Spinal cord (tissue), 10 donors: Measurements from ENCODE around the gene WDR20. TPM values are rescaled to one million over a fixed set of nuclear protein-coding genes. Genes with fewer than 3 reads are reported as not detected.

Experiments used
- DNase-seq, 6 donors: peaks; one replicate each; pipeline versions ENCODE4 v3.0.0 to v3.0.0-alpha.2; 2013 to 2015; ENCODE audit warnings: low spot score in 6 of 6, low read depth in 4 of 6
- H3K27ac ChIP-seq: one replicate; pipeline ENCODE4 v1.5.1; 2013; ENCODE audit warnings: low read depth, low read length, control low read depth
- H3K27me3 ChIP-seq: one replicate; pipeline ENCODE4 v1.6.1; 2013; ENCODE audit warnings: low read length; ENCODE audit not compliant: control insufficient read depth, insufficient read depth
- H3K36me3 ChIP-seq: one replicate; pipeline ENCODE4 v1.6.1; 2013; ENCODE audit warnings: low read length; ENCODE audit not compliant: control insufficient read depth, insufficient read depth
- H3K4me1 ChIP-seq: one replicate; pipeline ENCODE4 v1.6.1; 2013; ENCODE audit warnings: low read length; ENCODE audit not compliant: control insufficient read depth, insufficient read depth
- H3K4me3 ChIP-seq: one replicate; pipeline ENCODE4 v1.5.1; 2013; ENCODE audit warnings: low read depth, low read length, control low read depth
- H3K9me3 ChIP-seq: one replicate; pipeline ENCODE4 v1.6.1; 2013; ENCODE audit warnings: low read length; ENCODE audit not compliant: control insufficient read depth, insufficient read depth
- WGBS: methylation state at CpG from one replicate; pipeline ENCODE4 v1.1.5; 2013; ENCODE audit warnings: missing lambda C conversion rate; ENCODE audit not compliant: insufficient coverage; 5-methylcytosine and 5-hydroxymethylcytosine counted together
- long read RNA-seq, 4 donors: transcript quantifications; one replicate each; lab custom pipeline, GENCODE V29; 2026
- polyA plus RNA-seq, 2 donors: library from polyadenylated mRNA; unstranded; fragments of 120-200 nt; gene quantifications; one replicate each; pipeline ENCODE4 v1.2.1, GENCODE V29; 2013; ENCODE audit not compliant: insufficient read length in 2 of 2
- total RNA-seq, 2 donors: library from RNA; depleted of rRNA in 1 of 2; stranded (reverse); fragments of 120-200 nt in 1 of 2; fragments of >200 nt in 1 of 2; gene quantifications; one replicate each; pipeline versions ENCODE4 v1.2.3 to v1.2.4, GENCODE V29; 2013 to 2014
- donor health status: healthy.

The WDR20 gene, protein sequence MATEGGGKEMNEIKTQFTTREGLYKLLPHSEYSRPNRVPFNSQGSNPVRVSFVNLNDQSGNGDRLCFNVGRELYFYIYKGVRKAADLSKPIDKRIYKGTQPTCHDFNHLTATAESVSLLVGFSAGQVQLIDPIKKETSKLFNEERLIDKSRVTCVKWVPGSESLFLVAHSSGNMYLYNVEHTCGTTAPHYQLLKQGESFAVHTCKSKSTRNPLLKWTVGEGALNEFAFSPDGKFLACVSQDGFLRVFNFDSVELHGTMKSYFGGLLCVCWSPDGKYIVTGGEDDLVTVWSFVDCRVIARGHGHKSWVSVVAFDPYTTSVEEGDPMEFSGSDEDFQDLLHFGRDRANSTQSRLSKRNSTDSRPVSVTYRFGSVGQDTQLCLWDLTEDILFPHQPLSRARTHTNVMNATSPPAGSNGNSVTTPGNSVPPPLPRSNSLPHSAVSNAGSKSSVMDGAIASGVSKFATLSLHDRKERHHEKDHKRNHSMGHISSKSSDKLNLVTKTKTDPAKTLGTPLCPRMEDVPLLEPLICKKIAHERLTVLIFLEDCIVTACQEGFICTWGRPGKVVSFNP
- total RNA-seq (10 to 100 TPM; 20.4 to 29.5 TPM), polyA plus RNA-seq (10 to 100 TPM; 32.3 to 33.1 TPM)
- long read RNA-seq, donor 1, partial matches to known transcripts, result 0 of 2 reads
- long read RNA-seq, donor 1, other reads (novel, unspliced or antisense), result 0 of 2 reads
- long read RNA-seq, donor 2, partial matches to known transcripts, result 0 of 4 reads
- long read RNA-seq, donor 2, other reads (novel, unspliced or antisense), result 0 of 4 reads
- long read RNA-seq, donor 3, partial matches to known transcripts, result 0 of 4 reads
- long read RNA-seq, donor 3, other reads (novel, unspliced or antisense), result 0 of 4 reads
- long read RNA-seq, donor 4, partial matches to known transcripts, result 0 of 6 reads
- long read RNA-seq, donor 4, other reads (novel, unspliced or antisense), result 0 of 6 reads

DNA sequence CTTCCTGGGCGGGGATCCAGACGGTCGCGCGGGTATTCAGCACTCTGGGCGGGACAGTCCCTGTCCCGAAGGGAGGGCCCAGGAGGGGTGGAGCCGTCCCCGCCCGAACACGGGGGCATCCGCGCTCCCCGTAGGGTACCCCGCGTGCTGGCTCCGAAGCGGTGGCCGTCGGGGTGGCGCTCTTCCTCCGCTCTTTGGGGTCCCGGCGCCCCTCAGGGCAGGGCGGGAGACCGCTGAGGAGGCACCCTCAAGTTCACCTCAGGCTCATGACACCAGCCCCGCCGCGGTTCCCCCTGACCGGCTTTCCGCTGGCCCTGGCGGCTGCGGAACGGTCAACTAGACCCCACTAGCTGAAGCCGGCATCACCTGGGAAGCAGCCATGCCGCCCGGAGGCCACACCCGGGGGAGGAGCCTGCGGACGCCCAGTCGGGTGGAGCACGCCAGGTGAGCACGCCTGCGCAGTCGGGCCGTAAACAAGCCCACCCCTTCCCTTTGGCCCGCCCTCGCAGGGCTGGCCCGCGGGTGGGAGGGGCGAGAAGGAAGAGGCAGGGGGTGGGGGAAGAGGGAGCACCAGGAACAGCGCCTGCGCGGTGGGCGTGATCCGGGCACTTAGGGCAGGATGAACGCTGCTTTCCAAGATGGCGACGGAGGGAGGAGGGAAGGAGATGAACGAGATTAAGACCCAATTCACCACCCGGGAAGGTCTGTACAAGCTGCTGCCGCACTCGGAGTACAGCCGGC lies at the start of gene WDR20:
Gene WDR20, plus strand, starts transcription at position 612 of the 741 bp plus-strand sequence. Its CDS starts 27 bp downstream, at position 639.
- H3K27me3 ChIP-seq, result no peaks in the 10 kb centered on the region
- DNase-seq, result peak; percentile 92 to 99 (median 95)
- H3K36me3 ChIP-seq, result peaks cover 4% of the 10 kb centered on the region
- peak within 1 kb of the TSS; percentile 75 for H3K27ac ChIP-seq
- WGBS, result 0% methylated on average over 62 of the region's 64 CpGs
- peak within 1 kb of the TSS; percentile 90 for H3K4me3 ChIP-seq
- H3K4me1 ChIP-seq, result peaks cover 12% of the 10 kb centered on the region
- H3K9me3 ChIP-seq, result no peaks in the 10 kb centered on the region

GRCh38 chr14:102090713-102091112 lies 49.0 kb upstream of the WDR20 start:
- Histone ChIP-seq H3K27ac (no peak overlapping the region), H3K36me3 (peaks cover under 1% of the 10 kb centered on the region), H3K27me3 (no peaks in the 10 kb centered on the region), H3K4me3 (no peak overlapping the region), H3K4me1 (peaks cover 24% of the 10 kb centered on the region), H3K9me3 (no peaks in the 10 kb centered on the region)
- DNase-seq, result no peak
- WGBS, result 100% methylated on average over 3 of the region's 3 CpGs

GRCh38 chr14:102092806-102093205 lies 46.9 kb upstream of the WDR20 start:
- WGBS, result 83% methylated on average over 6 of the region's 10 CpGs

DNA sequence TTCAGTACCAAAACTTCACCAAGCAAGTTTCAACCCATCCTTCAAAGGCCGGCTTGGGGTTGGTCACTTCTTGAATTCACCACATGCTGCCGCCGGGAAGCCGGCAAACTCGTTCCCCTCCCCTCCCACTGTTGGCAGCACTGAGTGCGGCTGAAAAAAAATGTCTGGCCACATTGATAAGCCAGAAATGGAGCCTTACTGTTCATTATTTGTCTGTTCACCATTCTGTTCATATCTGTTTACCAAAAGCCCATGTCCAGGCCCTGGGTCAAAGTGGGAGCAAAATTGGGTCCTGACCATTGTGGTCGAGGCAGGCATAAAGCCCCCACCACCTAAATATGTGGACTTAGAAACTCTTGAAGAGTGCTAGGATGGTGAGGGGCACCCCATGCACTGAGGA lies 45.6 kb upstream of the WDR20 start:
- DNase-seq, result no peak
- H3K27ac ChIP-seq, result no peak overlapping the region

More at GRCh38 chr14:102092806-102093205, 46.9 kb upstream of the WDR20 start:
- H3K4me1 ChIP-seq, result peaks cover 39% of the 10 kb centered on the region
- no peaks in the 10 kb centered on the region for H3K27me3 ChIP-seq
- H3K36me3 ChIP-seq, result no peaks in the 10 kb centered on the region
- no peak for DNase-seq
- H3K27ac ChIP-seq, result no peak overlapping the region
- no peak overlapping the region for H3K4me3 ChIP-seq
- no peaks in the 10 kb centered on the region for H3K9me3 ChIP-seq

GRCh38 chr14:102095231-102095870 lies 44.3 kb upstream of the WDR20 start:
- 53% methylated on average over 5 of the region's 6 CpGs for WGBS
- Histone ChIP-seq H3K4me3 (no peak overlapping the region), H3K36me3 (no peaks in the 10 kb centered on the region), H3K27me3 (no peaks in the 10 kb centered on the region), H3K9me3 (no peaks in the 10 kb centered on the region), H3K4me1 (peaks cover 26% of the 10 kb centered on the region), H3K27ac (no peak overlapping the region)
- DNase-seq, result no peak

More for the DNA sequence above, 45.6 kb upstream of the WDR20 start:
- Histone ChIP-seq H3K27me3 (no peaks in the 10 kb centered on the region), H3K4me3 (no peak overlapping the region), H3K36me3 (no peaks in the 10 kb centered on the region), H3K9me3 (no peaks in the 10 kb centered on the region), H3K4me1 (peaks cover 26% of the 10 kb centered on the region)
- 32% methylated on average over 6 of the region's 7 CpGs for WGBS

DNA sequence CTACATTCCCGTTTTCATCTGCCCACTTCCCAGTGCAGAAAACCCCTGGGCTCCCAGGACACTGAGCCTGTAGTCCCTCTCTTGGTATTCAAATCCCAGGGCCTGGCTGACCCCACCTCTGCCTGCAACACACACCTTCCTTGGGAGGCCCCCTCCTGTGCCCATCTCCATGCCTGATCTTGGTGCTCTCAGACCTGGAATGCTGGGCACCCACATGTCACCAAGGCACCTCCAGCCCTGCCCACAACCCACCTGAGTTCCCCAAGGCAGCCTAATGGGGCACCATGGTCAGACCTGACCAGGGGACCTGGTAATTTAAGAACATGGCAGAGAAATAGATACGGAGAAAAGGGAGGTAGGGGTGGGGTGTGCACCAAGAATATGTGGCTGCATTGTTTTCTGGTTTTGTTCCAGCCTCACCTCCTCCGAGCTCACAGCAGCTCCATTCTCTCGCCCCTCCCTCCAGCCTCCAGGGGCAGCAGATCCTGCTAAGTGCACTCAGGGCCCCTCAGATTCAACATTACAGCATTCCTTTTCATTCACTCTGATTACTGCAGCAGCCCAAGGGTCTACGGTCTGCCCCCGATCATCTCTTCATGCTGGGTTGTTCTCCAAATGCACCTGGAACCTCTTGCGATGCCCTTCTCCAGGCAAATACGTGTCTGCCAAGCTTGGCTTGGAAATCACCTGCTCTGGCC lies 43.7 kb upstream of the WDR20 start:
- Histone ChIP-seq H3K36me3 (no peaks in the 10 kb centered on the region), H3K4me1 (peaks cover 26% of the 10 kb centered on the region), H3K9me3 (no peaks in the 10 kb centered on the region), H3K27me3 (no peaks in the 10 kb centered on the region), H3K27ac (peak overlapping the region; percentile 6), H3K4me3 (no peak overlapping the region)
- no peak for DNase-seq
- WGBS, result 24% methylated on average over 7 of the region's 8 CpGs

DNA sequence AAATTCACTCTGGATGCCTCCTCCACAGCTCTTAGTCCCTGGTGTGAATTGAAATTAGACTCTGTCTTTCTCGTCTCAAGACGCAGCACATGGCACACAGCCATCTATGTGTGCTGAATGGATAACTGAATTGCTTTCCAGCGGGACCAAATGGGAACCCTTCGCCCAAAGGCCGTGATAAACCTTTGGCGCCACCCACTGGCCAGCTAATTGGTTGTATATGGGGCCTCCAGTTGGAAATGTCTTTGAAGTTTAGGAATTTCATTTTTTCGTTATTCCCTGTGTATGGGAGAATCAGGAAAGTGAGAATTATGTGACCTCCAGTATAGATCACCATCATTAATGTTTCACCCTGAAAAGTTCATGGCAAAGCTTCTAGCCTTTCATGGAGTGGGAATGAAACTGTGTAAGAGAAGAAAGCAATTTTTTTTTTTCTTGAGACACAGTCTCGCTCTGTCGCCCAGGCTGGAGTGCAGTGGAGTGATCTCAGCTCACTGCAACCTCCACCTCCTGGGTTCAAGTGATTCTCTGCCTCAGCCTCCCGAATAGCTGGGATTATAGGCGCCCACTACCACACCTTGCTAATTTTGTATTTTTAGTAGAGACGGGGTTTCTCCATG lies 43.0 kb upstream of the WDR20 start:
- peak overlapping the region; percentile 6 for H3K27ac ChIP-seq

DNA sequence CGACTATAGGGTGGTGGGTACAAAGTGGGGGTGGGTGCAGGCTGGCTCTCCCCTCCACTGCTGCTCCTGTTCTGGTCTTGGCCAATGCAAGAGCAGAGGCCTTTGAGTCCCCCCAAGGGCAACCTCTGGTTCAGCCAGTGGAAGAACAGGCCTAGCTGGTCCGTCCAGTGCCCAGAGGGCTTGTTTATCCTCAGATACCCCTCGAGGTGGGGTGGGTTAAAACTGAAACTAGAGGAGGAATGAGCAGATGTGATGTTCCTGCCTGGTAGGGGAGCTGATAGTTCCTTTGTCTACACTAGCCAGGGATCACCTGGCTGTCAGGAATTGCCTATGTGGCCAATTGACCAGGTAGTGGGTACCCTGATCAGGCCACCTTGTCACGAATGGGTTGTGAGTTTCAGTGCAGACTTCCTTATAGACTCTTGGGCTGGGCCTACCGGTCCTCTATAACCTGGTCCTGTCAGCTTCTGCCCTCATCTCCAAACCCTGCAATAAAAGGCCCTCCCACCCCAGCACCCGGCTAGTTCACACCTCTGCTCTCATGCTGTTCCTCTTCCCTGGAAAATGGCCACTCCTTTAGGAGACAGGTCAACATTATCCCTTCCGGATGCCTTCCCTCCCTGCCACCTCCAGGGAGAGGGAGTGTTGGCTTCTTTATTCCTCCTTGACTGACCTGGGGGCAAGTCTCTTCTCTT lies 42.1 kb upstream of the WDR20 start:
- WGBS, result 87% methylated on average over 3 of the region's 7 CpGs
- Histone ChIP-seq H3K4me1 (peaks cover 26% of the 10 kb centered on the region), H3K9me3 (no peaks in the 10 kb centered on the region), H3K27ac (no peak overlapping the region), H3K27me3 (no peaks in the 10 kb centered on the region), H3K36me3 (no peaks in the 10 kb centered on the region), H3K4me3 (no peak overlapping the region)
- no peak for DNase-seq

More for the DNA sequence above, 43.0 kb upstream of the WDR20 start:
- Histone ChIP-seq H3K27me3 (no peaks in the 10 kb centered on the region), H3K4me3 (no peak overlapping the region), H3K9me3 (no peaks in the 10 kb centered on the region), H3K4me1 (peaks cover 26% of the 10 kb centered on the region), H3K36me3 (no peaks in the 10 kb centered on the region)
- DNase-seq, result peak; percentile 79 to 96 (median 85)
- 0% methylated on average over 5 of the region's 12 CpGs for WGBS
